ENCODE data around the gene TMCO4.

- TF ChIP-seq CTCF (conservative IDR thresholded peaks at IDR 0.05; ENCODE audit: low read length) (no peak), EZH2phosphoT487 (IDR thresholded peaks at IDR 0.05; ENCODE audit: borderline replicate concordance) (no peak)
Measured at GRCh38 chr1:19734056-19734455, 65.7 kb downstream of the TMCO4 start.
